GM12872 (cell line): Measurements from ENCODE around the gene OAT.

Experiments
- TF ChIP-seq, protein P1 (sequence below): IDR thresholded peaks from 3 replicates; pipeline ENCODE4 v1.5.1; 2011; ENCODE audit warnings: low read depth, mild to moderate bottlenecking, low read length, moderate library complexity; ENCODE audit not compliant: insufficient read depth

The OAT gene

DNA sequence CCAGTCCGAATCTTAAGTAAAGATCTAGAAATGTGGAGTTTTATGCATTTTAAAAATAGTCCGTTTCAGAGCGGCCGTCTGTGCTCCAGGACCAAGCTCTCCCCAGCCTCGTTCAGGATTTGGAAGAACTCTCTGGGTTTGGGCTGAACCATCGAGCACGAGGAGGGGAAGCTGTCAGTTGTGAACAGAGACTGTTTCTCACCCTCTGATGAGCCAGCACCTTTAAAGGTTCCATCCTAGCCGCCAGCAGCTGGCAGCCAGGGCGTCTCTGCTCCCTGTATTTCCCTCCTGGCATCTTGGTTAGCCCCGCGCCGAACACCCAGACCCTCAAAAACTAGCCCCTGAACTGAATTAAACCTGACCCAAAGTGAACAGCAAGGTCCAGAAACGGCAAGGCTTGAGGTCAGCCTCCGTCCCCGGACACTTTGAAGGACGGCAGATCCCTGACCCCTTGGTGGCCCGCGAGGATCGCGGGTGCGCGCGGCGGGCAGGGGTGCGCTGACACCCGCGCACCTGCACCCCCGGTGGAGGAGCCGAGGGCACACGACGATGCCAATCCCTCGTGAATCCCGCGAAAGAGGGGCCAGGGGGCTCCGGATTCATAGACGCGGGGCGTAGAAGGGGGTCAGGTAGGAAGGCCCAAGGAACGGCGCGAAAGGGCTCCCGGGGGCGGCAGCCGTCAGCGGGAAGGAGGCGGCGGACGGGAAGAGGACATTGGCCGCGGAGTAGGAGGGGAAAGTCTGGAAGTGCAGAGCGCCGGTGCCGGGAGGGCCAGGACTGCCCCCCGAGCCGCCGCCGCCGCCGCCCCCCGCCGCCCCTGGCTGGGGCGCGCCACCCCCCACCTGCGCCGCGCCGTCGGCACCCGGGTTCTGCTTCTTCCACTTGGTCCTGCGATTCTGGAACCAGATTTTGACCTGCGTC, 28.4 kb upstream of the OAT start:
- TF ChIP-seq, protein P1, sequence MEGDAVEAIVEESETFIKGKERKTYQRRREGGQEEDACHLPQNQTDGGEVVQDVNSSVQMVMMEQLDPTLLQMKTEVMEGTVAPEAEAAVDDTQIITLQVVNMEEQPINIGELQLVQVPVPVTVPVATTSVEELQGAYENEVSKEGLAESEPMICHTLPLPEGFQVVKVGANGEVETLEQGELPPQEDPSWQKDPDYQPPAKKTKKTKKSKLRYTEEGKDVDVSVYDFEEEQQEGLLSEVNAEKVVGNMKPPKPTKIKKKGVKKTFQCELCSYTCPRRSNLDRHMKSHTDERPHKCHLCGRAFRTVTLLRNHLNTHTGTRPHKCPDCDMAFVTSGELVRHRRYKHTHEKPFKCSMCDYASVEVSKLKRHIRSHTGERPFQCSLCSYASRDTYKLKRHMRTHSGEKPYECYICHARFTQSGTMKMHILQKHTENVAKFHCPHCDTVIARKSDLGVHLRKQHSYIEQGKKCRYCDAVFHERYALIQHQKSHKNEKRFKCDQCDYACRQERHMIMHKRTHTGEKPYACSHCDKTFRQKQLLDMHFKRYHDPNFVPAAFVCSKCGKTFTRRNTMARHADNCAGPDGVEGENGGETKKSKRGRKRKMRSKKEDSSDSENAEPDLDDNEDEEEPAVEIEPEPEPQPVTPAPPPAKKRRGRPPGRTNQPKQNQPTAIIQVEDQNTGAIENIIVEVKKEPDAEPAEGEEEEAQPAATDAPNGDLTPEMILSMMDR: no peak

DNA sequence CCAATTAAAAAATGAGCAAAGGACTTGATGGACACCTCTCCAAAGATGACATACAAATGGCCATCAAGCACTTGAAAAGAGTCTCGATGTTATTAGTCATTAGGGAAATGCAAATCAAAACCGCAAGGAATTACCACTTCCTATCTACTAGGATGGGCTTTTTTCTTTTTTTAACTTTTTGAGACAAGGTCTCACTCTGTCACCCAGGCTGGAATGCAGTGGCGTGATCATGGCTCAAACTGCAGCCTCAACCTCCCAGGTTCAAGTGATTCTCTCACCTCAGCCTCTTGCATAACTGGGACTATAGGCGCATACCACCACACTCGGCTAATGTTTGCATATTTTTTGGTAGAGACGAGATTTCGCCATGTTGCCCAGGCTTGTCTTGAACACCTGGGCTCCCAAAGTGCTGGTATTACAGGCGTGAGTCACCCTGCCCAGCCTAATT, 17.5 kb upstream of the OAT start:
- TF ChIP-seq, protein P1: no peak

GRCh38 chr10:124433461-124433860, 14.7 kb upstream of the OAT start:
- TF ChIP-seq, protein P1: no peak

GRCh38 chr10:124430077-124430476, 11.4 kb upstream of the OAT start:
- TF ChIP-seq, protein P1: no peak

GRCh38 chr10:124429576-124429975, 10.9 kb upstream of the OAT start:
- TF ChIP-seq, protein P1: no peak

- TF ChIP-seq, protein P1: no peak
Measured at GRCh38 chr10:124428207-124428777, 9.6 kb upstream of the OAT start.

- TF ChIP-seq, protein P1: no peak
Measured at GRCh38 chr10:124425227-124425962, 6.7 kb upstream of the OAT start.
